H4 (cell line): ENCODE data around the gene KIF1A. TPM values are rescaled to one million over a fixed set of nuclear protein-coding genes. Genes with fewer than 3 reads are reported as not detected.

Source experiments
- DNase-seq: peaks from one replicate; pipeline ENCODE4 v3.0.0-alpha.2; 2015; ENCODE audit warnings: low spot score
- total RNA-seq: library from RNA; depleted of rRNA; stranded (reverse); fragments of >200 nt; shearing (Covaris generic); gene quantifications from 2 replicates; pipeline ENCODE4 v1.2.3, GENCODE V29; 2014

The KIF1A gene
- total RNA-seq, 1 experiment from 2014 or later: 1.4 TPM

DNA sequence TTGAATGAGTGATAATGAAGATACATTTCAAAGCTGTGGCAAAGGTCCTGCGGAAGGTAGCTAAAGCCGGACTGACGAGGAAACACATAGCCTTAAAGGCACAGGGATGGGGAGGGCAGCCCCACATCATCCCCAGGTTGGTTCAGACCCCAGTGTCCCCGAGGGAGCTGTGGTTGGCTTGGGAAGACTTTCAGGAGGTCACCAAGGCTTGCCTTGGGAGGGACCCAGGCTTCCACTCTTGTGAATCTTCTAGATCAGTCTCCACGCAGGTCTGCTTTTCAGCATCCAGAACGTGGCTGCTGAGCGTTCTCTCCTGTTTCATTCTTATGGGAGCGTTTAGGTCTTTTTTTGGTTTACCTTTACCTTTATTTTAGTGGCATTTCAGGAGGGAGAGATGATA is 16.8 kb downstream of the KIF1A start:
- no peak for DNase-seq

DNA sequence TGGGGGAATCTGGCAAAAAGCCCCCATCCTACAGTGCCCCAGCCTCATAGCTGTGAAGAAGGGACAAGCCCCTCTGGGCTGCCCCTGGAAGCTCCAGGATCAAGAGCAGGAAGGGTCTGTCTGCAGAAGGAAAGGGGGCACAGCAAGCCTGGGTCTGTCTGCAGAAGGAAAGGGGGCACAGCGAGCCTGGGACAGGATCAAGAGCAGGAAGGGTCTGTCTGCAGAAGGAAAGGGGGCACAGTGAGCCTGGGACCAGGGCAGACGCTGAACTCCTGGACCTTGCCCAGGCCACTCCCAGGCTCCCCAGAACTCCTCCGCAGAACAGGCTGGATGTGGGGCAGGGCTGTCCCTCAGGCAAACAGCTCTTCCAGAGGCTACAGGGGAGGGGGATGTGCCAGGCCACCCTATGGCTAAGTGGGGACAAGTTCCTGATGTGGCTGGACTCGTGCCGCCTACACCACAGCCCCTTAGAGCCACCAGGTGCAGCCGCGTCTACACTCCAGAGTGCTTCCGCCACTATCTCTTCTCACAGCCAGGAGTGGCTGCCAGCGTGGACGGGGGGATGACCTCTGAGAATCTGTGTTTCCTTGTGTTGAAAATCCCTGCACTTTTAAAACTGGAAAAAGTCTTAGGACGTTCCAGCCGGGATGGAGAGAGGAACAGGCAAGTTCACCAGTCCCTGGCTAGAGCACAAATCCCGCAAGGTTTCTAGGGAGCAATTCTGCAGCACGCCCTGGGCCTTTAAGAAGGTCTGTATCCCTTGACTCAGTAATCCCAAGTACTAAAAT is 20.8 kb downstream of the KIF1A start:
- DNase-seq: no peak

DNA sequence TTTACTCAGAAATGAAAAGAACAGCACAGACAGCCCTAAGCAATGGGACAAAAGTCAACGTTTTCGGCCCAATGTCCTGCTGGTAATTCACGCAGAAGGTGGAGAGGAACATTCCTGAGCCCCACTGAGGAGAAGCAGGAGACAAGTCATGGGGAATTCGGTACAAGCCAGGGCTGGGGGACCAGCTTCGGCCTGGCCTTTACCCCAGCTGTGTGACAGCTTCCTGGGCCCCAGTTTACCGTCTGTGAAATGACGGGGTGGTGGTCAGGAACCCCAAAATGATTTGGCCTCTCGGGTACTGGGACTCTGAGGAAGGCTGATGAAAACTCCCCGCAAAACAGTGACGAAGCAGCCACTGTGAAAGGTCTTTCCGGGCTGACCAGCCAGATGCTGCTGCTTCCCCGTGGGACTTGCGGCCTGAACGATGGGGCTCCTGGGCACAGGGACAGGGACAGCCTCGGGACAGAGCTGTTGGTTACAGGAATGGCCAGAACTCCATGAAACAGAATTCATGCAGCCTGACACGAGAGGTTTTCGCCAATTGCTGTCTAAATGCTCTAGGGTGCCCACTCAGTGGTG is 21.6 kb downstream of the KIF1A start:
- no peak for DNase-seq

DNA sequence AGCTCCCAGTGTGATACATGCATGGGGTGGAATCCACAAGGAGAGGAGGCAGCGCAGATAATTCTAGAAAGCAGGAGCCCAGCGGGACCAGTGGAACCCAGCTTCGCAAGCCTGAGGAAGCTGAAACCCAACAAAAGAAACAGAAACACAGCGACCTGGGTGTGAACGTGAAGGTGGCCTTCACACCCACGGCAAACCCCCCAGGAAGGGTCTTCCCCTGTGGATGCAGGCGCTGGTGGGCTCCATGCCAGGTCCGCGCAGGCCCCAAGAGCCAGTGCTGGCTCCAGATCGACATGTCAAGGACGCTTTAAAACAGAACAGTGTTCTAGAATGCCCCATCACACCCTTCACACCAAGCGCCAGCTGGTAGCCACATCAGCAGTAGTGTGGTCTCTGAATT is 22.1 kb downstream of the KIF1A start:
- no peak for DNase-seq

DNA sequence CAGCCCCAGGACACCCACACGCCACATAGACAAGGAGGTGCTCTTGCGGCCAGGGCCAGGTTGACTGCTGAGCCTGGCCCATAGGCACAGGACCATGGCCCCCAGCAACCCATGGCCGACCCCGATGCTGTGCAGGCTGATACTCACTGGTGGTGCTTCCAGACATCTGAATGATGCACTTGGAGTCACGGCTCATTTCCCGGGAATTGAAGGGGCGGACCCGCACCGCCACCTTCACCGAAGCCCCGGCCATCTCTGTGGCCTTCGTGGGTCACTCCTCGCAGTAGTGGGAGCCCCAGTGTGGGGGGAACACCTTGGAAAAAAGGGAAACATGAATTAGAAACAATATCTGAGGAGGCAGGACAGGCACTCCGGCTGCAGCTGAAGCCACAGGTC is 22.5 kb downstream of the KIF1A start:
- DNase-seq: no peak

GRCh38 chr2:240796543-240797499 is 23.2 kb downstream of the KIF1A start:
- no peak for DNase-seq

GRCh38 chr2:240795916-240796510 is 24.0 kb downstream of the KIF1A start:
- no peak for DNase-seq

DNA sequence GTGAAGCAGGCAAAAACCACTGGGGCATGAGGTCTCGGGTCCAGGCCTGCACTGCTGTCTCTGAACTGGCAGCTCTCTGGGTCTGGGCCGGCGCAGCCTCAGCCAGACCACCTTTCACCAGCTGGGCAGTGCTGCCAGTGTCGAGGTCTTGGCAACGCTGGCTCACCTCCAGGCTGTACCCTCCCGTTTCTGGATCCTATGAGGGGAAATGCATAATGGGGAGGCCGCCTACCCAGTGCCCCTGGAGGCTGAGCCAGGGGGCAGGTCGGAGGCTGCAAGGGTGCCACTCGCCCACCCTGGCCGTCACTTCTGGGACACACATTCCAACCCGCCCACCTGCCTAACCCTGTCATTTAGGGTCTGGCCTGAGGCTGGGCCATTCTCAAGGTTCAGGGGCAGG is 24.6 kb downstream of the KIF1A start:
- no peak for DNase-seq

DNA sequence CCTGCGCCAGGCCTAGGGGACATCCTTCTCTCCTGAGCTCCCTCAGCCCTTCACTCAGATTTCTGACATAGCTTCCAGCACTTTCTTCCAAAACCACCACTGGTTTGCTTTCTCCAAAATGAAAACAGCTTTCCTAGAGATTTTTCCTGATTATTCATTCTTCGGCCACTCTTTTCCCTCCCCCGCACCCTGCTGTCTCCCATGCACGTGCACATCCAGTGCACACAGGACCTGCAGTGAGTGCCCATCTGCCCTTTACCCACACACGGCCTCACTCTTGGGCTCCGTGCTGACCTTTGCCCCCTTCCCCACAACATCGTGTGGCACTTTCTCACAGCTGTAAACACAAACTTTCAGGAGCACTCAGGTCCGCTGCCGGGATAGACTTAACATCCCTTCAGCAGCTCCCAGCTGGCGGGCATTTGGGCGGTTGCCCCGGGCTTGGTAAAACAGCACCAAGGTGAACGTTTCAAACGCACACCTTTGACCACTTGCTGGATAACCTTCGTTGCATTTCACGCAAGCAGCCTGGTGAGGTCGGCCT is 25.8 kb downstream of the KIF1A start:
- no peak for DNase-seq

DNA sequence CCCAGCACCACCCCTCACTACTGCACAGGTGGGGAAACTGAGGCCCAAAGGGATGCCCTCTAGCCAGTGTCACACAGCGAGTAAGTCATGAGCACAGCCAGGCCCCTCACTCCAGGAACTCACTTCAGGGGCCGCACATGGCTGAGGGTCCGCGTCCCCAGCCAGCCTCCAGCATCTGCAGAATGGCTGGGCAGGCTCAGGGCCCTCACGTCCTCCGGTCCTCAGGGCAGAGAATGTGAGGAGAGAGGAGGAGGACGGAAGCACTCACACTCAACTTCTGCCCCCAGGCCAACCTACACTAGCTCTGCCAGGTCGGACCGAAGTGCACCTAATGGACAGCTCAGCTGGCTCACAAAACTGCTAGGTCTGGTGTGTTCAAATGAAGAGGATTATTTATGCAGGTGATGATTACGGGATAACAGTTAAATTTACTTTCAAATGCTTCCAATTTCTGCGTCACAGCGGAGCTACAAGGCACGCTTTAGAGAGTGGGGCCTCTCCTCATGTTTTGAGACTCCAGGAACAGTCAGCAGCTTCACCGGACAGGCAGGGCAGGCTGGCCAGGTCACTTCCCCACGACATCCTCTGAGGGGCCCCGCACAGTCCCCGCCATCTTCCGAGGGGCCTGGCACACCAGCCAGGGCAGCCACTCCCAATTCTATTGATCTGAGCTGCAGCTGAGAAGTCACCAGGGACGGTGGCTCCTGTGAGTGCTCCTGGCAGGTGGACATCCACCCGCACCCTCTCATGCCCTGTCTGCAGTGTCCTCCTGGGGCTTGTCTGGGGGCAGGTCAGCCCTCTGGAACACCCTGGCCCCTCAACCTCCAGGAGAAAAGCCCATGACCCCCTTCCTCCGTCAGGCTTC is 26.5 kb downstream of the KIF1A start:
- no peak for DNase-seq

GRCh38 chr2:240792629-240793312 is 27.2 kb downstream of the KIF1A start:
- no peak for DNase-seq

- no peak for DNase-seq
Measured at GRCh38 chr2:240791821-240792628, 28.0 kb downstream of the KIF1A start.

- DNase-seq: no peak
Measured at GRCh38 chr2:240791221-240791800, 28.7 kb downstream of the KIF1A start.

DNA sequence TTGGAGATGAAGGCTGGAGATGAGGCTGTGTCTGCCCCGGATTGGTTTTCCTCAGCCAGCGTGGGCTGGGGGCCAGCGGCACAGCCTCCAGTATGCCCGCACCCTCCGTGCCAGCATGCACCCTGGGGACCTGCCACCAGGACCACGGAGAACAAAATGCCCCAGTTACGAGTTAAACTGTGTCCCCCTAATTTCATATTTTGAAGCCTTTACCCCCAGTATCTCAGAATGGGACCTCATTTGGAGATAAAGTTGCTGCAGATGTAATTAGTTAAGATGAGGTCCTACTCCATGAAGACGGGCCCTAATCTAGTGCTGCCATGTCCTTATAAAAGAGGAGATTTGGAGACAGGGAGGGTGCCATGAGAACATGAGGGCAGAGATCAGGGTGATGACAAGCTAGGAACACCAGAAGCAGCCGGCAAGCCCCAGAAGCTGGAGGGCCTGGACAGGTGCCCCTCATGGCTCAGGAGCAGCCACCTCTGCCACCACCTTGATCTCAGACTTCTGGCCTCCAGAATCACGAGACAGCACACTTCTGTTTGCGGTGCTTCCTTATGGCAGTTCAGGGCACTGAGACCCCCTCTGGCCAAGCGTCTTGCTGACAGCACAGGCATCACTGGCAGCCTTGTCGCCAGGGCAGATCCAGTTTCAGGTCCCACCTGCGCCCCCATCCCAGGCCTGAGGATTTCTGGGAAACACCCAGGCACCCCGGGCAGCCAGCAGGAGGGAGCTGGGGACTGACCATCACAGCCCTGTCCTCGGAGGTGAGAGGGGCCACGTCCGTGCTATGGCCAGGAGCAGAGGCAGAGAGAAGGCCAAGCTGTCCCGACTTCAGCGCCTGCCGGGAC is 29.4 kb downstream of the KIF1A start:
- DNase-seq: no peak

DNA sequence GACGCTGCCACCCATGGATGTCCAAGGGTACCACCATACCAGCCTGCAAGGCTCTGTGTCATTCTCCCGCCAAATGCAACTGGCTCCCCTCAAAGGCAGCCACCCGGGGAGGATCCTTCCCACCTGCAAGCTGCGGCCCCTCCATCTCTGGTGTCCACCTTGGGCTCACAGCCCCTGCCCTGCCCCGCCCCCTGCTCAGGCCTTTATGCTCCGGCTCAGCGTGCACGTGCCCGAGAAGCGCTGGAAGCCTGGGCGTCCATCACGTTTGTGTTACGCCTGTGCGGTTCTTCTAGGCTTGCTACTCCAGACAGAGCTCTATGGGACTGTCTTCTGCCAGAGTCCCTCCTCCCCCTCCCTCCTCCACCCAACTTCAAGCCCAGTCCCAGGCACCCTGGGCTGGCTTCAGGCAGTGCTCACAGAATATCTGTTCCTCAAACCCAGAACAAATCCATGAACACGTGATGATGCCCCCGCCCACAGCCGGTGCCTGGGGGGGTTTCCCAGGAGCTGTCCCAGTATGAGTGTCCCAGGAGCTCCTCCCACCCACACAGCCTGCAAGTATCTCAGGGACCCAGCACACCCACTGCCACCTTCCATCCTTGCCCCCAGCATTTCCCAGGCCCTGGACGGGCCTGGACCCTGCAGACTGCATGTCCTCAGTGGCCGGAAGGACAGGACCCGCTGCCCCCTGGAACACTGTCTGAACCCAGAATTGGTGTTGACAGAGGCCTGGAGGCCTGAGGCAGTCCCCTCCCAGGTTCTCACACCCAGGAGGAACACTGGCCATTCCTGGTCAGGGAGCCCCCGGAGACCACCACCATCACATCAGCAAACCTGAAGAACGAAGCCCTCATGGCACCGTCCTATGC is 30.3 kb downstream of the KIF1A start:
- DNase-seq: no peak

- no peak for DNase-seq
Measured at GRCh38 chr2:240789051-240789453, 31.0 kb downstream of the KIF1A start.

GRCh38 chr2:240788482-240788881 is 31.5 kb downstream of the KIF1A start:
- no peak for DNase-seq
